ENCODE results near the gene HLA-DMB. TPM values are rescaled to one million over a fixed set of nuclear protein-coding genes. Genes with fewer than 3 reads are reported as not detected.

HLA-DMB gene
- total RNA-seq, 6 donors from 2014 or later, result 35.6 to 233 (median 80.6) TPM

DNA sequence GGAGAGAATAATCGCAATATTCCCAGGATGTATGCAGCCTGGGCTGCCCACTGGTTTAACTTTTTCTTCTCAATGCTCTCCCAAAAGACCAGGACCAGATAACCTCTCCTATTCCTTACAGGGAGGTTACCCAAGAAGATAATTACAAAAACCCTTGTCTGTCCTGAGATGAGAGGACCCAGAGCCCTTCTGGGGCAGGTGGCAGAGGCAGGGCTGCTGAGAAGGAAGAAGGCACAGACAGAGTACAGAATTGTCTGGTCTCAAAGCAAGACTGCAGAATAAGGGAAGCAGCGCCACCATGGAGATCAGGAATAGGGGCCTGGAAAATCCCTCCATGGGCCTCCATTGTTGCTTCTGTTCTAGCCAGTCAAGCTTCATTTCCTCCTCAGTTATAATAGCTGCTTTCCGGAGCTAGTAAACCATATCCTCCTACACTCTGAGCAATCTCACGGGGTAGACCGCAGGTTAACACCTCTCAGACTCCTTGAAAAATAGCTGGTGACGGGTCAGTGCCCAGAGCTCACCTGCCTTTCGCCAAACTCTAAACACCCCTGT is 463 bp upstream of the HLA-DMB start:
- Histone ChIP-seq H3K27me3 (no peaks in the 10 kb centered on the region), H3K9me3 (no peaks in the 10 kb centered on the region), H3K4me3 (peak overlapping the region in 3 of 4 donors; percentile 45 to 57 (median 55)), H3K4me1 (peaks cover 27 to 65% (median 34%) of the 10 kb centered on the region in 4 donors), H3K27ac (peak overlapping the region; percentile 73 to 88 (median 82)), H3K36me3 (peaks cover 0 to 6% (median 0%) of the 10 kb centered on the region in 4 donors)
- TF ChIP-seq CTCF (IDR thresholded peaks at IDR 0.05) (no peak), EP300 (IDR thresholded peaks at IDR 0.05) (no peak), POLR2A (IDR thresholded peaks at IDR 0.05) (no peak), POLR2AphosphoS5 (IDR thresholded peaks at IDR 0.05) (peak in 1 of 2 donors; percentile 11)
- DNase-seq (peak in 1 of 2 donors; percentile 34), ATAC-seq (ENCODE audit: low FRiP score in 2 of 2) (peak; percentile 2 to 19)
- WGBS, 2 donors, result 42 to 43% methylated on average over 7 of the region's 7 CpGs

DNA sequence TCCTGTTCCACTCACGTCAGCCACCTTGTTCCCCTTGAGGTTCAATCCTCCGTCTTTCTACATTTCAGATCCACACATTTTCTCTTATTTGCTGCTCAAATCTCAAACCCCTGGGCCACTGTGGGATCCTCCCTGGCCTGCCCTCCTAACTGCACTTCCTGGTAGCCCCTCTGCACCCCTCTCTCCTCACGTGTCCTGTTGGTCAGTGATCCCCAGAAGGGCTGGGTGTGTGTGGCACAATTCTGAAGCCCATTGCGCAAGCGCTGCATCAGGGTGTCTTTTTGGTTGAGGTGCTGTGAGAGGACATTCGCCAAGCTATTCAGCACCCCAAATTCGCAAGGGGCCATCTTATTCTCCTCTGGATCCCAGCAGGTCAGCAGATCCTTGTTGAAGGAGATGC is 2.3 kb downstream of the HLA-DMB start:
- Histone ChIP-seq H3K4me1 (peaks cover 22 to 52% (median 27%) of the 10 kb centered on the region in 4 donors), H3K9me3 (no peaks in the 10 kb centered on the region), H3K4me3 (no peak overlapping the region), H3K27ac (peak overlapping the region in 2 of 4 donors; percentile 32 to 50), H3K36me3 (peaks cover 0 to 9% (median 0%) of the 10 kb centered on the region in 4 donors), H3K27me3 (no peaks in the 10 kb centered on the region)
- ATAC-seq (ENCODE audit: low FRiP score in 2 of 2) (no peak), DNase-seq (no peak)
- WGBS, 2 donors, result 85% methylated on average over 7 of the region's 7 CpGs
- TF ChIP-seq POLR2AphosphoS5 (IDR thresholded peaks at IDR 0.05) (no peak), EP300 (IDR thresholded peaks at IDR 0.05) (no peak), CTCF (IDR thresholded peaks at IDR 0.05) (no peak)

DNA sequence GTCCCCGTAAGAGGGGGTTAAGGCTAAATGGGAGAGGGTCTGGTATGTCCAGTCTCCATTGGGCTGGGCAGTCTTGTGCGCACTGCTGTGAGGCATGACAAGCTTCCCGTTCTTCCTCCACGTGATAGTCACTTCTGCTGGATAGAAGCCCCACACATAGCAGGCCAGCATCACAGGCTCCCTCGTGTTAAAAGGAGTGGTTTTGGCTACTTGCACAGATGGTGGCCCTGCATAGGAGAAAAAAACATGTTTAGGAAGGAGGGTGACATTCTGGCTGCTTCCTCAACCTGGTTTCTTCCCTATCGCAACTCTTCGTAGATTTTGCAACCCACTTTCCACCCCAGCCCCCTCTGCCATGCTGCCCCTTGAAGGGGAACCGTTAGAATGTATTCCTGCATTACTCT is 3.6 kb downstream of the HLA-DMB start:
- Histone ChIP-seq H3K4me1 (peaks cover 20 to 42% (median 21%) of the 10 kb centered on the region in 4 donors), H3K27ac (peak overlapping the region in 2 of 4 donors; percentile 50 to 73)

GRCh38 chr6:32936239-32937152 is 4.3 kb downstream of the HLA-DMB start:
- no peak overlapping the region for H3K4me3 ChIP-seq
- H3K36me3 ChIP-seq, result peaks cover 0 to 9% (median 0%) of the 10 kb centered on the region in 4 donors
- WGBS, 2 donors, result 70 to 83% methylated on average over 12 of the region's 12 CpGs
- H3K27ac ChIP-seq, result peak overlapping the region in 2 of 4 donors; percentile 50 to 73
- peaks cover 13 to 35% (median 16%) of the 10 kb centered on the region in 4 donors for H3K4me1 ChIP-seq
- DNase-seq (peak in 1 of 2 donors; percentile 42), ATAC-seq (ENCODE audit: low FRiP score in 2 of 2) (peak in 1 of 2 donors; percentile 35)
- no peak for TF ChIP-seq POLR2AphosphoS5 (IDR thresholded peaks at IDR 0.05)
- no peak for TF ChIP-seq CTCF (IDR thresholded peaks at IDR 0.05)
- no peak for TF ChIP-seq EP300 (IDR thresholded peaks at IDR 0.05)
- no peak for TF ChIP-seq POLR2A (IDR thresholded peaks at IDR 0.05)
- H3K9me3 ChIP-seq, result no peaks in the 10 kb centered on the region
- no peaks in the 10 kb centered on the region for H3K27me3 ChIP-seq

More for the DNA sequence above, 3.6 kb downstream of the HLA-DMB start:
- Histone ChIP-seq H3K27me3 (no peaks in the 10 kb centered on the region), H3K4me3 (no peak overlapping the region), H3K36me3 (peaks cover 0 to 9% (median 0%) of the 10 kb centered on the region in 4 donors), H3K9me3 (no peaks in the 10 kb centered on the region)
- ATAC-seq (ENCODE audit: low FRiP score in 2 of 2) (peak in 1 of 2 donors; percentile 58), DNase-seq (peak in 1 of 2 donors; percentile 57)
- 65 to 76% methylated on average over 8 of the region's 8 CpGs for WGBS, 2 donors
- TF ChIP-seq EP300 (IDR thresholded peaks at IDR 0.05), result no peak
- peak in 1 of 4 donors; percentile 53 for TF ChIP-seq POLR2A (IDR thresholded peaks at IDR 0.05)
